ENCODE data around the gene TMEM202.
"Not testable (repeated sequence)": the region's sequence is repeated elsewhere in the genome, so short reads cannot be mapped to it uniquely, and the experiment has no call there.

The TMEM202 gene

GRCh38 chr15:72389231-72389630 lies 8.9 kb upstream of the TMEM202 start:
- Histone ChIP-seq H3K9me2 (ENCODE audit: low read depth, low read length) (no peaks in the 10 kb centered on the region), H2AFZ (ENCODE audit: low read length) (no peak overlapping the region), H3F3A (ENCODE audit: insufficient read depth, low read length) (no peaks in the 10 kb centered on the region), H3K4me3 (ENCODE audit: low read depth, low read length, poor library complexity, severe bottlenecking) (no peak overlapping the region), H3K9me3 (ENCODE audit: low read length) (no peaks in the 10 kb centered on the region), H3K36me3 (ENCODE audit: insufficient read depth, low read length) (no peaks in the 10 kb centered on the region), H3K9ac (ENCODE audit: low read length) (no peak overlapping the region), H4K20me1 (ENCODE audit: insufficient read depth, low read length) (no peaks in the 10 kb centered on the region), H3K27ac (ENCODE audit: low read depth, low read length, poor library complexity, severe bottlenecking) (no peak overlapping the region), H3K4me1 (ENCODE audit: insufficient read depth, low read length, severe bottlenecking) (no peaks in the 10 kb centered on the region), H3K4me2 (ENCODE audit: low read length) (no peak overlapping the region), H3K27me3 (ENCODE audit: insufficient read depth, low read length) (no peaks in the 10 kb centered on the region), H3K79me2 (ENCODE audit: insufficient read depth, low read length) (no peaks in the 10 kb centered on the region)
- TF ChIP-seq EZH2 (IDR thresholded peaks at IDR 0.05; ENCODE audit: borderline replicate concordance, low read length) (no peak), CTCF (IDR thresholded peaks at IDR 0.05; ENCODE audit: low read length) (no peak)

GRCh38 chr15:72396331-72396730 lies 1.8 kb upstream of the TMEM202 start:
- H2AFZ ChIP-seq (ENCODE audit: low read length); H3F3A ChIP-seq (ENCODE audit: insufficient read depth, low read length); H3K4me3 ChIP-seq (ENCODE audit: low read depth, low read length, poor library complexity, severe bottlenecking); H3K27ac ChIP-seq (ENCODE audit: low read depth, low read length, poor library complexity, severe bottlenecking); H4K20me1 ChIP-seq (ENCODE audit: insufficient read depth, low read length); H3K9ac ChIP-seq (ENCODE audit: low read length); H3K4me2 ChIP-seq (ENCODE audit: low read length); H3K36me3 ChIP-seq (ENCODE audit: insufficient read depth, low read length); H3K9me3 ChIP-seq (ENCODE audit: low read length); H3K9me2 ChIP-seq (ENCODE audit: low read depth, low read length); H3K27me3 ChIP-seq (ENCODE audit: insufficient read depth, low read length); H3K79me2 ChIP-seq (ENCODE audit: insufficient read depth, low read length); H3K4me1 ChIP-seq (ENCODE audit: insufficient read depth, low read length, severe bottlenecking): not testable (repeated sequence)

- H3K27ac ChIP-seq (ENCODE audit: low read depth, low read length, poor library complexity, severe bottlenecking), result no peak overlapping the region
- TF ChIP-seq CTCF (IDR thresholded peaks at IDR 0.05; ENCODE audit: low read length), result no peak
- TF ChIP-seq EZH2 (IDR thresholded peaks at IDR 0.05; ENCODE audit: borderline replicate concordance, low read length), result no peak
These were observed 543 bp downstream of the TMEM202 start for GRCh38 chr15:72398648-72399047.

GRCh38 chr15:72402726-72403125 lies 4.6 kb downstream of the TMEM202 start:
- no peaks in the 10 kb centered on the region for H3F3A ChIP-seq (ENCODE audit: insufficient read depth, low read length)
- H3K27ac ChIP-seq (ENCODE audit: low read depth, low read length, poor library complexity, severe bottlenecking), result no peak overlapping the region
- H3K4me1 ChIP-seq (ENCODE audit: insufficient read depth, low read length, severe bottlenecking), result no peaks in the 10 kb centered on the region
- no peak overlapping the region for H3K4me3 ChIP-seq (ENCODE audit: low read depth, low read length, poor library complexity, severe bottlenecking)
- no peaks in the 10 kb centered on the region for H3K36me3 ChIP-seq (ENCODE audit: insufficient read depth, low read length)
- no peaks in the 10 kb centered on the region for H3K9me3 ChIP-seq (ENCODE audit: low read length)
- TF ChIP-seq CTCF (IDR thresholded peaks at IDR 0.05; ENCODE audit: low read length) (no peak), EZH2 (IDR thresholded peaks at IDR 0.05; ENCODE audit: borderline replicate concordance, low read length) (no peak)
- no peaks in the 10 kb centered on the region for H4K20me1 ChIP-seq (ENCODE audit: insufficient read depth, low read length)
- no peak overlapping the region for H3K9ac ChIP-seq (ENCODE audit: low read length)
- no peak overlapping the region for H3K4me2 ChIP-seq (ENCODE audit: low read length)
- no peaks in the 10 kb centered on the region for H3K9me2 ChIP-seq (ENCODE audit: low read depth, low read length)
- no peaks in the 10 kb centered on the region for H3K27me3 ChIP-seq (ENCODE audit: insufficient read depth, low read length)
- H2AFZ ChIP-seq (ENCODE audit: low read length), result no peak overlapping the region
- H3K79me2 ChIP-seq (ENCODE audit: insufficient read depth, low read length), result no peaks in the 10 kb centered on the region

More at GRCh38 chr15:72398648-72399047, 543 bp downstream of the TMEM202 start:
- no peak overlapping the region for H3K9ac ChIP-seq (ENCODE audit: low read length)
- H3K4me3 ChIP-seq (ENCODE audit: low read depth, low read length, poor library complexity, severe bottlenecking), result no peak overlapping the region
- no peak overlapping the region for H3K4me2 ChIP-seq (ENCODE audit: low read length)
- no peaks in the 10 kb centered on the region for H4K20me1 ChIP-seq (ENCODE audit: insufficient read depth, low read length)
- no peaks in the 10 kb centered on the region for H3F3A ChIP-seq (ENCODE audit: insufficient read depth, low read length)
- H3K4me1 ChIP-seq (ENCODE audit: insufficient read depth, low read length, severe bottlenecking), result no peaks in the 10 kb centered on the region
- no peaks in the 10 kb centered on the region for H3K9me2 ChIP-seq (ENCODE audit: low read depth, low read length)
- H2AFZ ChIP-seq (ENCODE audit: low read length), result no peak overlapping the region
- H3K27me3 ChIP-seq (ENCODE audit: insufficient read depth, low read length), result no peaks in the 10 kb centered on the region
- no peaks in the 10 kb centered on the region for H3K36me3 ChIP-seq (ENCODE audit: insufficient read depth, low read length)
- no peaks in the 10 kb centered on the region for H3K9me3 ChIP-seq (ENCODE audit: low read length)
- no peaks in the 10 kb centered on the region for H3K79me2 ChIP-seq (ENCODE audit: insufficient read depth, low read length)

All from OCI-LY1 (cell line).